ENCODE measurements around the gene FCSK.

FCSK gene

DNA sequence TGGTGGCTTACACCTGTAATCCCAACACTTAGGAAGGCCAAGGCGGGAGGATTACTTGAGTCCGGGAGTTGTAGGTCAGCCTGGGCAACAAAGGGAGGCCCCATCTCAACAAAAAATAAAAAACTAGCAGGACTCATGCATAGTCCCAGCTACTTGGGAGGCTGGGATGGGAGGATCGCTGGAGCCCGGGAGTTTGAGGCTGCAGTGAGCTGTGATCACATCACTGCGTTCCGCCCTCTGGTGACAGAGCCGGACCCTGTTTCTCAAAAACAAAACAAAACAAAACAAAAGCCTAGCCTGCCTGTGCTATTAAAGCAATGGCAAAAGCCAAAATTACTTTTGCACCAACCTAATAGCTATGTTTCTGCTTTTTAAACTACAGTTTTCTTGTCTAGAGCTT, 1.5 kb downstream of the FCSK start:
- DNase-seq (ENCODE audit: low spot score) = no peak

DNA sequence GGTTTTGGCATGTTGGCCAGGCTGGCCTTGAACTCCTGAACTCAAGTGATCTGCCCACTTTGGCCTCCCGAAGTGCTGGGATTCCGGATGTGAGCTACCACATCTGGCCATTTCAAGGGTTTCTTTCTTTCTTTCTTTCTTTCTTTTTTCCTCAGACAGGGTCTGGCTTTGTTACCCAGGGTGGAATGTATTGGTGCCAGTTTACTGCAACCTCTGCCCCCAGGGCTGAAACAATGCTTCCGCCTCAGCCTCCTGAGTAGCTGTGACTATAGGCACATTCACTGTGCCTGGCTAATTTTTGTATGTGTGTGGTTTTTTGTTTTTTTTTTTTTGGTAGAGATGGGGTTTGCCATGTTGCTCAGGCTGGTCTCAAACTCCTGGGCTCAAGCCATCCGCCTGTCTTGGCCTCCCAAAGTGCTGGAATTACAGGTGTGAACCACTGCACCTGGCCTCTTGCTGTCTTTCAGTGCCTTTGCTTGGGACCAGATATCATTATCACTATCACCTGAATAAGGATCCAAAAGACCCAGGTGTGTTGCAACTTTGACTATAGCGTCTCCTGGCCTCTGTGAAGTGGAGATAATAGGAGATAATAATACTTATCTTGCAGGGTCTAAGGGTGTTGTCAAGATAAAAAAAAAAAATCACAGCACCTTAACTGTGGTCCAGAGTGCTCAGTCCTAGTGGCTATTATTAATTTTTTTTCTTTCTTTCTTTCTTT, 3.2 kb downstream of the FCSK start:
- no peak for DNase-seq (ENCODE audit: low spot score)

DNA sequence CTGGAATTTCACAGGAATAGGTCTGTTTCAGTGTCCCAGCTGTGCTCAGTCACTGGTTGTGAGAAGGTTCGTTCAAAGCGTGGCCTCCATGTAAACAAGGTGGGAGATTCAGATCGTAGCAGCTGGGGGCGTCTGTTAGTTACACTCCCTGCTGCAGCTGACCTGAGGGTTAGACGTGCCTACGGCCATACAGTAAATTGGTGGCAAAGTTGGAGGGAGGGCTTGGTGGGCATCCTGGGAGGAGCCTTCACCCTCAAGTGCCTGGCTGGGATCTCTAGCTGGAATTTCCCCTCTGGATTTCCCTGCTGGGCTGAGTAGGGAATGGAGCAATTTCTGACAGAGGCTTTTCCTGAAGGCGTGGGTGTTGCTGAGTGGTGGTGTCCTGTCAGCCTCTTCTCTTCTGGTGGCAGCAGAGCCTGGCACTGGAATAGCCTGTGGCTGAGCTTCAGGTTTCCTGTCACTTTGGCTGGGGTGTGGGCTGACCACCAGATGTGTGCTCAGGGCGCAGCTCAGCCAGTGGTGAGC, 6.4 kb downstream of the FCSK start:
- DNase-seq (ENCODE audit: low spot score) = peak; percentile 42

DNA sequence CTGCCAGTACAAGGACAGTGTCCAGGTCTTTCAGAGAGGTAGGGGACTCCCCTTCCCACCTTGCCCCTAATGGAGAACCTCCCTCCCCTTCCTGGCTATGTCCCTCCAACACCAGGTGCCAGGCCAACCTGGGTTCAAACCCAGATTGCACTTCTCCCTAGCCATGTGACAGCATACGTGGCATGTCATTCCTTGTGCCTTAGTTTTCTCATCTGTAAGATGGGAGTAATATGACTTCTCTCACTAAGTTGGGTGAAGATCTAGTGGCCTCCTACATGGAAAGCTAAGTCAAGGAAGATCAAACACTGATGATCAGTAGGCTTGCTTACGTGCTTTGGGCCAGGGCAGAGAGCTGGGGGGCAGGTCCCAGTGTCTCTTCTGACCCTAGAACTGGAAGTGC, 8.8 kb downstream of the FCSK start:
- no peak for DNase-seq (ENCODE audit: low spot score)

DNA sequence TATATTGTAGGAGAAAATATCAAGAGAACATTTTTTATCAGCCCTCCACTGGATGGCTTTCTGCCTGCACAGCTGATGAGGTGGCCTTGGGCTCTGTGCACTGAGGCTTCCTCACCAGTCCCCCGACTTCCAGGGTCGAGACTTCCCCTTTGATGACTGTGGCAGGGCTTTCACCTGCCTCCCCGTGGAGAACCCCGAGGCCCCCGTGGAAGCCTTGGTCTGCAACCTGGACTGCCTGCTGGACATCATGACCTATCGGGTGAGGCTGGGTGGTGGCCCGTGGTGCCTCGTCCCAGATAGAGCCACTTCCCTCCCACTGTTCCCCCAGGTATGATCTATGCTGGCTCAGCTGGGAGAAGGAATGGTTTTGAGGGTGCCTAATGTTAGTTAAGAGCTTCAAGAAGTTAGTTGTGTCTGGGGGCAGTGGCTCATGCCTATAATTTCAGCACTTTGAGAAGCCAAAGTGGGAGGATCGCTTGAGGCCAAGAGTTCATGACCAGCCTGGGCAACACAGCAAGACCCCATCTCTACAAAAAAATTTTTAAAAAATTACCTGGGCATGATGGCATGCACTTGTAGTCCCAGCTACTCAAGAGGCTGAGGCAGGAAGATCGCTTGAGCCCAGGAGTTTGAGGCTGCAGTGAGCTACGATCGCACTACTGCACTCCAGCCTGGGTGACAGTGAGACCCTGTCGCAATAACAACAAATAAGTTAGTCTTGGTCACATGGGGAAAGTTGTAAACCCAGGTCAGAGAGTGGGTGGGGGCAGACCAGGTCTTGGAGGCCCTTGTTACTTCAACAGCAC, 11.8 kb downstream of the FCSK start:
- no peak for DNase-seq (ENCODE audit: low spot score)

DNA sequence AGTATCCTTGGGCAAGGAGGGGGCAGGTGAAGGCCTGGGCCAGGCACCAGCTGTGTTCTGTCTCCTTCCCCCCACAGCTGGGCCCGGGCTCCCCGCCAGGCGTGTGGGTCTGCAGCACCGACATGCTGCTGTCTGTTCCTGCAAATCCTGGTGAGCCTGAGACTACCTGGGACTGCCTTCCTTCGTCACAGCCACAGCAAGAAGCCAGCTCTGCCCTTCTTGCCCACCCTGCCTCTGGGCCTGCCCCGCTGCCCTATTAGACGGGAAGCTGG, 12.3 kb downstream of the FCSK start:
- DNase-seq (ENCODE audit: low spot score) = no peak

DNA sequence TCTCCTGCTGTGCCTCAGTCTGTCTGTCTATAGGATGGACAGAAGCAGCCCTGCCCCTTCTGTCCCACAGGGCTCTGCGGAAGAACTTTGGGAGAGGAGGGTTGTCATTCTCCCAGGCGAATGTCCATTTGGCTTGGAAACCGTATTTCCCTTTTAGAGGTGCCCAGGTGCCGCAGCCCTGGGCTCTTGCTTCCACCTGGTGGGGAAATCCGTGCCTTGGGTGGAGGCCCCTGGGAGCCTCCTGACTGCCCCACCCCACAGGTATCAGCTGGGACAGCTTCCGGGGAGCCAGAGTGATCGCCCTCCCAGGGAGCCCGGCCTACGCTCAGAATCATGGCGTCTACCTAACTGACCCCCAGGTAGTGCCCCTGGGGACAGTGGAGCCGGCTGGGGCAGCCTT, 12.7 kb downstream of the FCSK start:
- DNase-seq (ENCODE audit: low spot score) = no peak

DNA sequence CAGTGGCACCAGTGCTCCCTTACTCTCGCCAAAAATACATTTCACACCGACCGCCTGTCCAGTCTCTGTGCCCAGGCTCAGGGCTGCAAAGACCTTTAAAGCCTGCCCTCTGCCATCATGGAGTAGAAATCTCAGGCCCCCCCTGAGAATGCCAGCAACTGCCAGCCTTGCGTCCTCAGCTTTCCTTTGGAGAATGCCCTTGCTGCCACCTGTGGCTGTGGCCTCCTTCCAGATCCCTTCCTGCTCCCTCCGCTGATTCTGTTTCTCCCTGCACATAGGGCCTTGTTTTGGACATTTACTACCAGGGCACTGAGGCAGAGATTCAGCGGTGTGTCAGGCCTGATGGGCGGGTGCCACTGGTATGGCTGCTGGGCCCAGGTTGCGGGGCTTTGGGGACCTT, 13.2 kb downstream of the FCSK start:
- no peak for DNase-seq (ENCODE audit: low spot score)

DNA sequence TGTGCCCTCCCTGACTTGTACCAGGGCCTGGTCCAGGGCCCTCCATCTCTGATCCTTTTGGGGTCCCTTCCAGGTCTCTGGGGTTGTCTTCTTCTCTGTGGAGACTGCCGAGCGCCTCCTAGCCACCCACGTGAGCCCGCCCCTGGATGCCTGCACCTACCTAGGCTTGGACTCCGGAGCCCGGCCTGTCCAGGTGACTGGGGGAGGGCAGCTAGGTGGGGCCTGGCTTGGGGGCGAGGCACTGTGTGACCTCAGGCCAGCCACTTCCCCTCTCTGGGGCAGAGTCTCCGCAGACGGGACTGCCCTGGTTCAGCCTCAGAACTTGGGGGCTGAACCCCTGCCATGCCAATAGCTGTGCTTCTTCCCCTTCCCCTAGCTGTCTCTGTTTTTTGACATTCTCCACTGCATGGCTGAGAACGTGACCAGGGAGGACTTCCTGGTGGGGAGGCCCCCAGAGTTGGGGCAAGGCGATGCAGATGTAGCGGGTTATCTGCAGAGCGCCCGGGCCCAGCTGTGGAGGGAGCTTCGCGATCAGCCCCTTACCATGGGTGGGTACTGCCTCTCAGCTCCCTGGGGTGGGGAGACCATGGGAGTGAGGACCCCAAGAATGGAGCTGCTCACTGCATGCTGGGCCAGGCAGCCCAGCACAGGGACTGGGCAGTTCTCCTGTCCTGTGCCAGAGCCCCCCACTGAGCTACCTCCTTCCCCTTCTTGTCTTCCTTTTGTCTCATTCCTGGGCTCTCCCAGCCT, 14.6 kb downstream of the FCSK start:
- no peak for DNase-seq (ENCODE audit: low spot score)

DNA sequence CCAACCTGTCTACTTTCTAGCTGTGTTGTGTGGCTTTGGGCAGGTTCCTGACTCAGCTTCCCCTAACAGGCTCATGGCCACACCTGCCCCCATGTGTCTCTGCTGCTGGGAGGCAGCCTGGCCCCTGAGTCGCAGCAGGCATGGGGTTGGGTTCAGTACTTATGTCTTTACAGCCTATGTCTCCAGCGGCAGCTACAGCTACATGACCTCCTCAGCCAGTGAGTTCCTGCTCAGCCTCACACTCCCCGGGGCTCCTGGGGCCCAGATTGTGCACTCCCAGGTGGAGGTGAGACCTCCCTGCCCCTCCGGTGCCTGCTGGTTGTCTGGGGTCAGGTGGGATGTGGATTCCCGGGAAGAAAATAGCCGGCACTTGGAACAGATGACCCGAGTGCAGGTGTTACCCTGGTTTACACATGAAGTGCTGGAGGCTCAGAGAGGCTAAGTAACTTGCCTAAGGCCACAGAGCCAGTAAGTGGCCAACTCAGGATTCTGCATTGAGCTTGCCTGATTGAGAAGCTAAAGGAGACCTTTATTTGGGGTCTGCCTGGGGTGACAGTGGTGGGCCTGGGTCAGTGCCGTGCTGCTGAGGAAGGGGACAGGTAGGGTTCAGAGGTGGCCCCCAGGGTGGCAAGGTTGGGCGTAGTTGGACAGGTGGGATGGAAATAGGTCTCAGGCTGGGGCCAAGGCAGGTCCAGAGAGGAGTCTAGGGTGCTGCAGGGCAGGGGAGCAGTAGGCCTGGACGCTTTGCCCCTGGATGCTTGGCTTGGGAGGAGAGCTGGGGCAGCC, 15.9 kb downstream of the FCSK start:
- DNase-seq (ENCODE audit: low spot score) = no peak

DNA sequence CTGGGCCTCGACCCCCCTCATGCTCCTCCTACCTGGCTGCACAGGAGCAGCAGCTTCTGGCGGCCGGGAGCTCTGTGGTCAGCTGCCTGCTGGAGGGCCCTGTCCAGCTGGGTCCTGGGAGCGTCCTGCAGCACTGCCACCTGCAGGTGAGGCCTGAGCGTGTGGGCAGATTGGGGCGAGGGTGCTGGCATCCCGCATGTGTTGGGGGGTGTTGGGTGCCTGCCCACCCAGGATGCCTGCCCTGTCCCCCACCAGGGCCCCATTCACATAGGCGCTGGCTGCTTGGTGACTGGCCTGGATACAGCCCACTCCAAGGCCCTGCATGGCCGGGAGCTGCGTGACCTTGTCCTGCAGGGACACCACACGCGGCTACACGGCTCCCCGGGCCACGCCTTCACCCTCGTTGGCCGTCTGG, 16.5 kb downstream of the FCSK start:
- peak; percentile 43 for DNase-seq (ENCODE audit: low spot score)

DNA sequence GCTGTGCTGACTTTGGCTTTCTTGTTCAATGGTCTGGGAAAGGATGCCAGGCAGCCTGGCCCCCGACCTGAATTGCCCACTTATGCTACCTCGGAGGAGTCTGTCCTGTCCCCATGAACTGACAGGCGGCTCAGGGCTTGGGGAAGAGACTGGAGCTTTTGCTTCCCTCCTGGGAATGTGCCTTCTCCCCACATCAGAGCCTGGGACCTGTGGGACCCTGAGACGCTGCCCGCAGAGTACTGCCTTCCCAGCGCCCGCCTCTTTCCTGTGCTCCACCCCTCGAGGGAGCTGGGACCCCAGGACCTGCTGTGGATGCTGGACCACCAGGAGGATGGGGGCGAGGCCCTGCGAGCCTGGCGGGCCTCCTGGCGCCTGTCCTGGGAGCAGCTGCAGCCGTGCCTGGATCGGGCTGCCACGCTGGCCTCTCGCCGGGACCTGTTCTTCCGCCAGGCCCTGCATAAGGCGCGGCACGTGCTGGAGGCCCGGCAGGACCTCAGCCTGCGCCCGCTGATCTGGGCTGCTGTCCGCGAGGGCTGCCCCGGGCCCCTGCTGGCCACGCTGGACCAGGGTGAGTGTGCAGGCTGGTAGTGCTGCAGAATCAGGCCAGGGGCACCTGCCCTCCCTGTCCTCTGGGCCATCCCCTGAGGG, 18.5 kb downstream of the FCSK start:
- DNase-seq (ENCODE audit: low spot score) = no peak

DNA sequence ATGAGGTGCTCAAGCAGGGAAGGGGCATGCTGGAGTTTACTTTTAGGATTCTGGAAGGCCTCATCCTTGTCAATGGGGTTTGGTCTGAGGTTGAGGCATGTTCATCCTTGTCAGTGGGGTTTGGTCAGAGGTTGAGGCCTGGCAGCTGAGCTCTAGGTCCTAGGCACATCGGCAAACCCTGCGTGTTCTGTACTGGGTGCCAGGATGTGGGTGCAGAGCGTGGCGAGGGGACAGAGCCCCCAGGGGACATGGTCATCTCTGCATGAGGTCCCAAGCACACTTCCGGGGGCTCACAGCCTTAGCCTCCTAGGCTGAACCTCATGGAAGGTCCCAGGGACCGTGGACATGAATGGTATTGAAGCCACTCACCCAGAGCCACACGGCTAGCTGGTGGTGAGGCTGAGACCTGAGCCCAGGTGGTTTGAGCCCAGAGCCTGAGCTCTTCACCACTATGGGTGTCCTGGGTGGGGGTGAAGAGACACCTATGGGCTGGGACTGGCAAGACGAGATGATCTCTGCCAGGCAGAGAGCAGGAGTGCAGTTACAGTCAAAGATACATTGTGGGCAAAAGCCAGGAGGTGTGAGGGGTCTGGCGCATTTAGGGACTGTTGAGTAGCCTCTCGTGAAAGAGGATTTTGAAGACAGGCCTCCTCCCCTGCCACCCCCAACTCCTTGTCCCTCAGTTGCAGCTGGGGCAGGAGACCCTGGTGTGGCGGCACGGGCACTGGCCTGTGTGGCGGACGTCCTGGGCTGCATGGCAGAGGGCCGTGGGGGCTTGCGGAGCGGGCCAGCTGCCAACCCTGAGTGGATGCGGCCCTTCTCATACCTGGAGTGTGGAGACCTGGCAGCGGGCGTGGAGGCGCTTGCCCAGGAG, 19.3 kb downstream of the FCSK start:
- no peak for DNase-seq (ENCODE audit: low spot score)

DNA sequence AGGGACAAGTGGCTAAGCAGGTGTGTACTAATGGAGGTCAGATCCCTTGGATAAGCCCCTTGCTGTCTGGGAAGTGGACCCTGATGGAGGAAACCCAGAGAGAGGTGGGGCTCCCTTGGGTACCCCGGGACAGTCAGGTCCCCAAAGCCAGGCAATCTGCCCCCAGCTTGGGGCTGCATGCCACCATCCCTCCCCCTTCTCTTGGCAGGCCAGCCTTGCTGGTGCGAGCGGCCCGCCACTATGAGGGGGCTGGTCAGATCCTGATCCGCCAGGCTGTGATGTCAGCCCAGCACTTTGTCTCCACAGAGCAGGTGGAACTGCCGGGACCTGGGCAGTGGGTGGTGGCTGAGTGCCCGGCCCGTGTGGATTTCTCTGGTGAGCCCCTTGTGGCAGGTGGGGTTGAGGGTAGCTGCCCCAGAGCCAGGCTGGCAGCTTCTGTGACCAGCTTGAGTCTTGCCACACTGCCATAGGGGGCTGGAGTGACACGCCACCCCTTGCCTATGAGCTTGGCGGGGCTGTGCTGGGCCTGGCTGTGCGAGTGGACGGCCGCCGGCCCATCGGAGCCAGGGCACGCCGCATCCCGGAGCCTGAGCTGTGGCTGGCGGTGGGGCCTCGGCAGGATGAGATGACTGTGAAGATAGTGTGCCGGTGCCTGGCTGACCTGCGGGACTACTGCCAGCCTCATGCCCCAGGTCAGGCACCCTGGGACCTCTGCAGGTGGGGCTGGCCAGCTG, 20.1 kb downstream of the FCSK start:
- no peak for DNase-seq (ENCODE audit: low spot score)

DNA sequence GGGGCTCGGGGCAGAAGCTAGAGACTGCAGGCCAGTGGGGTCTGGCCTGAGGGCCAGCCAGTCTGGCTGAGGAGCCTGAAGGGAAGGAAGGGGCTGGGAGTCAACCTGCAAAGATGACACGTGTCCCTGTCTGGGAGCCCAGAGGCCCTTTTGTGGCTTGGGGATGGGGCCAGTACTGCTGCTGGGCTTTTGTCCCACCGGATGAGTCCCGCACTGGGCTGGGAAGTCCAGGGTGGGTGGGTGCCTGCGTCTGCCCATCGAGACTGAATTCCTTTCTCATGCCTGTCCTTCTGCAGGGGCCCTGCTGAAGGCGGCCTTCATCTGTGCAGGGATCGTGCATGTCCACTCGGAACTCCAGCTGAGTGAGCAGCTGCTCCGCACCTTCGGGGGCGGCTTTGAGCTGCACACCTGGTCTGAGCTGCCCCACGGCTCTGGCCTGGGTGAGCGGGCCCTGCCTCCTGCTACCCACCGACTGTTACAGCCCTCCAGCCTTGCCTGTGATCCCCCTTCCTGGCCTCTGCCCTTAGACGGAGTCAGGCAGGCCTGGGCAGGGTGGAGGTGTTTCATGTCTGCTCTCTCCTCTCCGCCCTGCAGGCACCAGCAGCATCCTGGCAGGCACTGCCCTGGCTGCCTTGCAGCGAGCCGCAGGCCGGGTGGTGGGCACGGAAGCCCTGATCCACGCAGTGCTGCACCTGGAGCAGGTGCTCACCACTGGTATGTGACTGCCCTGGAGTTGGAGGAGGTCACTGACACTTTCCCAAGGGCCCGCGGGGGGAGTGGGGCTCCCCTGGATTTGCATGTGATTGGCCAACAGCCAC, 20.9 kb downstream of the FCSK start:
- no peak for DNase-seq (ENCODE audit: low spot score)

DNA sequence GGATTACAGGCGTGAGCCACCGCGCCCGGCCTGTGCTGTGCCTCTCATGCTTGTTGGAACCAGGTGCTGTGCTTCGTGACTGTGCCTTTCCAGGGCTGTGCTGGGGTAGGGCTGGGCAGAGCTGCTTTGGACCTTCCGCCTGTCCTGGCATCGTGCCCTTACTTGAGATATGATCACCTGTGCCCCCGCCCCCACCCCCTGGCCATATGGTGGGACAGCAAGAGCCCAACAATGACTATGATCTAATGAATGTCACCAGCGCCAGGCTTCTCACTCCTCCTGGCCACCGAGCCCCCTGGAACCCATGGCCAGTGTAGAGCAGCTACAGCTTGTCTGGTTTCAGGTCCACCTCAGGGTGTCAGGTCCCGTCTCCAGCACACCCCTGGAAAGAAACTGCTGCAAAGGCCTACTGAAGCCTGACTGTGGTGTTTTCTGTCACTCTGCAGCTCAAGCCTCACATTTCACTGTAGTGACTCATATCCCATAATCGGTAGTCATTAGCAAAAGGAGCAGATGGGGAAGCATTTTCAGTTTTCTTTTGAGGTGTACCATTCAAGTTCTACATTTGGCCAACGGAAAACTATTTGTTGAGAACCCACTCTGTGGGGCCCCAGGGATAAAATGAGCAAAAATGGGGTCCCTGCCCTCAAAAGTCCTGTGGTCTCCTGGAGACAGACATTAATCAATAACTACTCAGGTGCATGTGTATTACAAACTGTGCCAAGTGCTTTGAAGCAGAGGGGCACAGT, 22.1 kb downstream of the FCSK start:
- DNase-seq (ENCODE audit: low spot score) = peak; percentile 95

DNA sequence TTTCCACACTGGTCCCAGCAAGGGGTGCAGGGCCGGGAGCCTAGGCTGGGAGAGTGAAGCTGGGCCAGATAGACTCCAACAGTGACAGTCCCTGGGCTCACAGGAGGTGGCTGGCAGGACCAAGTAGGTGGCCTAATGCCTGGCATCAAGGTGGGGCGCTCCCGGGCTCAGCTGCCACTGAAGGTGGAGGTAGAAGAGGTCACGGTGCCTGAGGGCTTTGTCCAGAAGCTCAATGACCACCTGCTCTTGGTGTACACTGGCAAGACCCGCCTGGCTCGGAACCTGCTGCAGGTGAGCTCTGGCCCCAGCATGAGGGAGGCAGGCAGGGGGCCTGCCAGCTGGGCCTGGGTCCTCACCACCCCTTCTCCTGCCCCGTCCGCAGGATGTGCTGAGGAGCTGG, 23.8 kb downstream of the FCSK start:
- no peak for DNase-seq (ENCODE audit: low spot score)

DNA sequence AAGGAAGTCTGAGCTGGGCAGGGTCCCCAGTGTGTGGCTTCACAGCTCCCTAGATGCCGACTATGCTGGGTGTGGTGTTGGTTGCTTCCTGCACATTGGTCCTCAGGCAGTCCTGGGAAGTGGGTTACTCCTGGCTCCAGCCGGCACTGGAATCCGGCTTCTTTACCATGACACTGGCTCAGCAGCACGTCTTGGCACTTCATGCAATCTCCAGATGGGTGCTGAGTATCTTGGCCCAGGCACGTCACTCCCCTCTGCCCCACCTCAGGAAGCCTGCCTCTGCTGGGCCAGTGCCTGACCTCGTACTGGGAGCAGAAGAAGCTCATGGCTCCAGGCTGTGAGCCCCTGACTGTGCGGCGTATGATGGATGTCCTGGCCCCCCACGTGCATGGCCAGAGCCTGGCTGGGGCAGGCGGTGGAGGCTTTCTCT, 24.5 kb downstream of the FCSK start:
- peak; percentile 35 for DNase-seq (ENCODE audit: low spot score)

Measured in AG08395 (cell line).